Stimulated activated CD8-positive, alpha-beta memory T cell treated with anti-CD3 and anti-CD28 coated beads, Interleukin-7, amount 100 ng/mL, for 4 hours (primary cell): Measurements from ENCODE around the gene LY6G6D.
A peak's percentile ranks its signal among the peaks of the same experiment; 100 is the strongest.
"Not testable (repeated sequence)": the region's sequence is repeated elsewhere in the genome, so short reads cannot be mapped to it uniquely, and the experiment has no call there.

ENCODE experiments used
- DNase-seq, 2 donors: peaks; one replicate each; pipeline ENCODE4 v3.0.0-alpha.2; 2020; ENCODE audit warnings: low read depth in 2 of 2

The LY6G6D gene

GRCh38 chr6:31692353-31692752 lies 22.8 kb upstream of the LY6G6D start:
- DNase-seq, result no peak

- no peak for DNase-seq
These were observed 22.3 kb upstream of the LY6G6D start for GRCh38 chr6:31692886-31693285.

GRCh38 chr6:31693535-31693934 lies 21.6 kb upstream of the LY6G6D start:
- no peak for DNase-seq

- no peak for DNase-seq
These were observed 17.6 kb upstream of the LY6G6D start for GRCh38 chr6:31697555-31697954.

- no peak for DNase-seq
These were observed 14.3 kb upstream of the LY6G6D start for GRCh38 chr6:31700740-31701401.

GRCh38 chr6:31701666-31702404 lies 13.3 kb upstream of the LY6G6D start:
- DNase-seq, result no peak

- DNase-seq, result no peak
These were observed 12.7 kb upstream of the LY6G6D start for GRCh38 chr6:31702405-31702818.

GRCh38 chr6:31702819-31703716 lies 12.1 kb upstream of the LY6G6D start, which contains the start of gene ABHD16A:
Gene ABHD16A (minus strand): TSS chr6:31703324. CDS start chr6:31703281, 43 bp downstream.
- peak; percentile 94 to 96 for DNase-seq

GRCh38 chr6:31705931-31706330 lies 9.2 kb upstream of the LY6G6D start:
- no peak for DNase-seq

GRCh38 chr6:31706599-31706998 lies 8.5 kb upstream of the LY6G6D start, which contains the start of gene LY6G6F:
Gene LY6G6F (plus strand): TSS chr6:31706866. CDS start chr6:31706907, 41 bp downstream.
- no peak for DNase-seq

- DNase-seq, result no peak
These were observed 7.4 kb upstream of the LY6G6D start for GRCh38 chr6:31707701-31708100.

GRCh38 chr6:31708224-31708623 lies 6.9 kb upstream of the LY6G6D start:
- DNase-seq, result no peak

- not testable (repeated sequence) for DNase-seq
These were observed 6.0 kb upstream of the LY6G6D start for GRCh38 chr6:31709157-31709556.

- DNase-seq, result no peak
These were observed 4.5 kb upstream of the LY6G6D start for GRCh38 chr6:31710523-31711219.

GRCh38 chr6:31711233-31711632 lies 3.9 kb upstream of the LY6G6D start:
- DNase-seq, result no peak

GRCh38 chr6:31712296-31712695 lies 2.9 kb upstream of the LY6G6D start:
- DNase-seq, result no peak

- no peak for DNase-seq
These were observed 1.7 kb upstream of the LY6G6D start for GRCh38 chr6:31713465-31713864.

- DNase-seq, result no peak
These were observed 1.0 kb upstream of the LY6G6D start for GRCh38 chr6:31713991-31714684.

GRCh38 chr6:31717499-31718222 lies 2.5 kb downstream of the LY6G6D start:
- DNase-seq, result no peak

- DNase-seq, result no peak
These were observed 3.1 kb downstream of the LY6G6D start for GRCh38 chr6:31718265-31718664.
